H1 (cell line): ENCODE data around the gene FGR. TPM values are rescaled to one million over a fixed set of nuclear protein-coding genes. Genes with fewer than 3 reads are reported as not detected.
A peak's percentile ranks its signal among the peaks of the same experiment; 100 is the strongest.

Experiments used
- GABPA ChIP-seq: IDR thresholded peaks from 2 replicates; pipeline ENCODE4 v1.6.1; 2011; ENCODE audit warnings: mild to moderate bottlenecking, low read length, moderate library complexity, borderline replicate concordance; ENCODE audit not compliant: insufficient read depth
- POLR2AphosphoS5 ChIP-seq: IDR thresholded peaks from 2 replicates; pipeline ENCODE4 v1.6.1; 2011; ENCODE audit warnings: low read depth, low read length
- SIRT6 ChIP-seq: IDR thresholded peaks from one replicate; pipeline ENCODE4 v1.7.1; 2012; ENCODE audit warnings: low read length, inconsistent platforms
- SP1 ChIP-seq: IDR thresholded peaks from 2 replicates; pipeline ENCODE4 v1.6.1; 2011; ENCODE audit warnings: low read depth, low read length
- polyA plus RNA-seq, 7 experiments: library from polyadenylated mRNA; depleted of rRNA in 3 of 7; stranded (reverse) in 5 of 7; unstranded in 2 of 7; fragments of >200 nt in 5 of 7; fragments of 200-250 nt in 2 of 7; gene quantifications; 1 replicate in 5 of 7; 2 replicates in 1 of 7; 4 replicates in 1 of 7; pipeline versions ENCODE4 v1.2.1 to v1.2.3, GENCODE V29; 2011 to 2013; ENCODE audit warnings: missing spikeins in 2 of 7, mixed read lengths in 2 of 7
- total RNA-seq: library from RNA; stranded (reverse); fragmentation: NEBNext Ultra II Directional; extraction: Animal tissue kit (Norgen Biotek cat#: 25700); gene quantifications from 2 replicates; pipeline ENCODE4 v1.2.1, GENCODE V29; 2021
- TF ChIP-seq, protein P1 (sequence below), 3 experiments: IDR thresholded peaks; 1 replicate in 2 of 3; 2 replicates in 1 of 3; pipeline versions ENCODE4 v1.5.1 to v1.6.1; 2011; ENCODE audit warnings: low read length in 3 of 3, mild to moderate bottlenecking in 3 of 3, inconsistent platforms in 2 of 3, low read depth in 1 of 3, moderate library complexity in 1 of 3; ENCODE audit not compliant: insufficient read depth in 1 of 3; ENCODE audit errors: control extremely low read depth in 1 of 3

Gene FGR
- total and polyA plus RNA-seq, 2 of the 8 experiments (the other 6 are each of a cell fraction or from before 2014, with no cell fraction given): 0.22 to 0.95 TPM

DNA sequence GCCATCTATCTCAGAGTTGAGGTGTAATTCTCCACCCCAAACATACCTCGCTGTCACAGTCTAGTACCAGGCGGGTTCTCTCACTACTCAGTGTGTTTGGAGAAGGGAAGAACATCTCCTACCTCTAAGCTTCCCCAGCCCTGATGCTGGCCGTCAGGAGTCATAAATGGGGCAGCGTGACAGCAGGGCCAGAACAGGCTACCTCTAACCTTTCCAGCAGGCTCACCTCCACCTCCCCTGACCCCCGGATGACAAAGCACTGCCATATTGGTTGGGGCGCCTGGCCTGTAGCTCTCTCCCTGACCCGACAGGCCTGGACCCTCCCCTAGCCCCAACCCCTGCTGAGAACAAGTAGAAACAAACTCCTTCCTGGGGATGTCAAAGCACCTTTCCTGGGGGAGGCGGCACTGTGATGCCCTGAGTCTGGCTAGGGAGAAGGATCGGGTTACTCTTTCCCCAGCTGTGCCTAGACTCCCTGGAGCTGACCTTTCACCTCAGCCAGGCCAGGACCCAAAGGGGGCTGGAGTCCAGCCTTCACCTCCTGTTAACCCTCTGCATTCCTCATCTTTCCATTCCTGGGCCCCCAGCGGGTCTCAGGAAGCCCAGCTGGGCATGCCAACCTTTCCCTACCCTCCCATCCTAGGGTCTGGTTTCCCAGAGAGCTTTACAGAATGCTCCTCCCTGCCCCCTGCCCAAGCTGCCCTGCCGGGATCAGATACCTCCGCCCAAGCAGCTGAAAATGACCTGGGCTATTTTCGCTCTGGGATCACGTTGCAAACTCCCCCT lies 65.3 kb downstream of the FGR start (continued):
- TF ChIP-seq GABPA (peak; percentile 31; the same call in 1 of the 2 replicates), SP1 (0 out of 2 replicates have a peak, but pooled peaks have one; percentile 36), POLR2AphosphoS5 (0 out of 2 replicates have a peak, but pooled peaks have one; percentile 27), SIRT6 (no peak)
- TF ChIP-seq, protein P1, sequence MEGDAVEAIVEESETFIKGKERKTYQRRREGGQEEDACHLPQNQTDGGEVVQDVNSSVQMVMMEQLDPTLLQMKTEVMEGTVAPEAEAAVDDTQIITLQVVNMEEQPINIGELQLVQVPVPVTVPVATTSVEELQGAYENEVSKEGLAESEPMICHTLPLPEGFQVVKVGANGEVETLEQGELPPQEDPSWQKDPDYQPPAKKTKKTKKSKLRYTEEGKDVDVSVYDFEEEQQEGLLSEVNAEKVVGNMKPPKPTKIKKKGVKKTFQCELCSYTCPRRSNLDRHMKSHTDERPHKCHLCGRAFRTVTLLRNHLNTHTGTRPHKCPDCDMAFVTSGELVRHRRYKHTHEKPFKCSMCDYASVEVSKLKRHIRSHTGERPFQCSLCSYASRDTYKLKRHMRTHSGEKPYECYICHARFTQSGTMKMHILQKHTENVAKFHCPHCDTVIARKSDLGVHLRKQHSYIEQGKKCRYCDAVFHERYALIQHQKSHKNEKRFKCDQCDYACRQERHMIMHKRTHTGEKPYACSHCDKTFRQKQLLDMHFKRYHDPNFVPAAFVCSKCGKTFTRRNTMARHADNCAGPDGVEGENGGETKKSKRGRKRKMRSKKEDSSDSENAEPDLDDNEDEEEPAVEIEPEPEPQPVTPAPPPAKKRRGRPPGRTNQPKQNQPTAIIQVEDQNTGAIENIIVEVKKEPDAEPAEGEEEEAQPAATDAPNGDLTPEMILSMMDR (IDR thresholded peaks at IDR 0.05; ENCODE audit: control extremely low read depth in 1 of 3, insufficient read depth in 1 of 3, low read depth in 1 of 3, low read length in 3 of 3): peak in 1 of 3 experiments; percentile 0; a peak in 1 of 4 replicates
